ENCODE data around the gene LMF1.

DNA sequence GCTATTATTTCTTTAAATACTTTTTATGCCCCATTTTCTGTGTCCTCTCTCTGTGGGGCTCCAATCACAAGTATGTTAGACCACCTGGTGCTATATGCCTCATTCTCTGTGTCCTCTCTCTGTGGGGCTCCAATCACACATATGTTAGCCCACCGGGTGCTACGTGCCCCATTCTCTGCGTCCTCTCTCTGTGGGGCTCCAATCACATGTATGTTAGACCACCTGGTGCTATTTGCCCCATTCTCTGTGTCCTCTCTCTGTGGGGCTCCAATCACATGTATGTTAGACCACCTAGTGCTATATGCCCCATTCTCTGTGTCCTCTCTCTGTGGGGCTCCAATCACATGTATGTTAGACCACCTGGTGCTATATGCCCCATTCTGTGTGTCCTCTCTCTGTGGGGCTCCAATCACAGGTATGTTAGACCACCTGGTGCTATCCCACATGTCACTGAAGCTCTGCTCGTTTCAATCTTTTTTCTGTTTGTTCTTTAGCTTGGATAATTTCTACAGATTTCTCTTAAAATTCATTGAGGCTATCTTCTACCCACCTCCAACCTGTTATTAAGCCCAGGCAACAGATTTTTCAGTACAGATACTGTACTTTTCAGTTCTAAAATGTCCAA is 28.2 kb downstream of the LMF1 start:
- TF ChIP-seq, protein P1, sequence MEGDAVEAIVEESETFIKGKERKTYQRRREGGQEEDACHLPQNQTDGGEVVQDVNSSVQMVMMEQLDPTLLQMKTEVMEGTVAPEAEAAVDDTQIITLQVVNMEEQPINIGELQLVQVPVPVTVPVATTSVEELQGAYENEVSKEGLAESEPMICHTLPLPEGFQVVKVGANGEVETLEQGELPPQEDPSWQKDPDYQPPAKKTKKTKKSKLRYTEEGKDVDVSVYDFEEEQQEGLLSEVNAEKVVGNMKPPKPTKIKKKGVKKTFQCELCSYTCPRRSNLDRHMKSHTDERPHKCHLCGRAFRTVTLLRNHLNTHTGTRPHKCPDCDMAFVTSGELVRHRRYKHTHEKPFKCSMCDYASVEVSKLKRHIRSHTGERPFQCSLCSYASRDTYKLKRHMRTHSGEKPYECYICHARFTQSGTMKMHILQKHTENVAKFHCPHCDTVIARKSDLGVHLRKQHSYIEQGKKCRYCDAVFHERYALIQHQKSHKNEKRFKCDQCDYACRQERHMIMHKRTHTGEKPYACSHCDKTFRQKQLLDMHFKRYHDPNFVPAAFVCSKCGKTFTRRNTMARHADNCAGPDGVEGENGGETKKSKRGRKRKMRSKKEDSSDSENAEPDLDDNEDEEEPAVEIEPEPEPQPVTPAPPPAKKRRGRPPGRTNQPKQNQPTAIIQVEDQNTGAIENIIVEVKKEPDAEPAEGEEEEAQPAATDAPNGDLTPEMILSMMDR (IDR thresholded peaks at IDR 0.05; ENCODE audit: low read depth, low read length): no peak
- TF ChIP-seq EZH2phosphoT487 (IDR thresholded peaks at IDR 0.05; ENCODE audit: low read depth): no peak
